HG02885 (cell line): ENCODE results near the gene ZNF764.
"Not testable (repeated sequence)": the region's sequence is repeated elsewhere in the genome, so short reads cannot be mapped to it uniquely, and the experiment has no call there.

Source experiments
- ATAC-seq: cut with Tn5 transposase; IDR thresholded peaks from one replicate; pipeline ENCODE4 v1.9.1; 2021; ENCODE audit warnings: mild to moderate bottlenecking; ENCODE audit not compliant: unreplicated experiment, poor library complexity

The ZNF764 gene

DNA sequence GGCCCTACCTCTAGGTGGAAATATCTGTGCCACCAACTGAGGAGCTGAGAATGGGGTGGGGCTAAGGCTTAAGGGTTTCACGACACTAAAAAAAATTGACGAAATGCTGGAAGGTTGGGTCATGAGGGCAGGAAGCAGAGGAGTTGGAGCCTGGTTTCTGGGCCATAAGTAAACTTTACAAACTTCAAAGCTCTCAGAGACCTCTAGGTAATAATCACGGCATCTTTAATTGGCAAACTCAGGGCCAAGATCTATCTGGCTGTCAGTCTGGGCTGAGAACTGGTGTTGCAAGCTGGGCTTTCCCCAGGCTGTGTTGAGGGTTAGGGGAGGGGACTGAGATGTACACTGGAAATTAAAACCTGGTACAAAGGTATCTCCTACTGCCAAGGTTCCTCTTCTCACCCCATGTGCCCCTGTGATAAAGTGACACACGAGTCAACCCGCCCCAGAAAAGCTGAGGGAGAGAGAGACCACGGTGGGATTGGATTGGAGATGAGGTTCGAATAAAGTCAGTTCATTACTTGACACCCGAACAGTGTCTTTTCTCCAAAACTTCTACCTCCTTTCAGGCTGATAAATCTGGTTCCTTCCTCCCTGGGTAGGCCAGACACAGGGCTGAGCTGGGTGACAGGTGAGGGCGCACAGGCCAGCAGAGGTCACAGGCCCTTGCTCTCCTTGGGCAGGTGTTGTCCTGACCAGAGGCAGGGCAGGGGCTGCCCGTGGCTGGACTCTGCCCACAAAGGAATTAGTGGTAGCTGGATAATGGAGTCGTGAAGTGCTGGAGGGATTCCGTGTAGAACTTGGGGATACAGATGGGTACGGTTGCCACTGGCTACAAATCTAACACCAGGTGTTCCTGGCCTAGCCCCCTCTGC, 27.8 kb downstream of the ZNF764 start:
- ATAC-seq = no peak

DNA sequence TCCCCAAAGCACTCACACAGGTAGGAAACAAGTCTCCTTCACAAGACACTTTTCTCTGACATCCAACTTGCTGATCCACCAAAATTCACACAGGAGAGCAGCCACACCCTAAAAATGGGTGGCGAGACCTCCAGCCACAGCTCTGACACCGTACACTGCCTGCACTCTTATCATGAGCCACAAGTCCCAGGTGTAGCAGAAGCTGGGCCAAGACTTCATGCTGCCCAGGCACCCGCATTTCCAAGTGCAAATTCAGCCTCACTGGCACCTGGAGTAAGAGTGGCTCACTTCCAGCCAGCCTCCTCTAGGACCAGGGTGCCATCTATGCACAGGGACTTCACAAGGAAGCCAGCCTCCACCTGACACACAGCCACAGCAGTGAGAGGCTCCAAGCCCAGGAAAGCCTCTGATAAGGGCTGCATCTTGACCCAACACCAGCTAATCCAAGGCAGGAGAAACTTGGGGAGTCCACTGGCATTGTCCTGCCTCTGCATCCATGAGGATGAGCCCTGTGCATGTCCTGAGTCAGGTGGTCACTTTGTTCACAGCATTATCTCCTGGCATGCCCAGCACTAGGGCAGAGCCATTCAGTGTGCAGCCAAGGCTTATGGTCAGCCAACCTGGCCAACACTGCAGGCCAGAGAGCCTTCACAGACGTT, 29.2 kb downstream of the ZNF764 start:
- ATAC-seq = no peak

DNA sequence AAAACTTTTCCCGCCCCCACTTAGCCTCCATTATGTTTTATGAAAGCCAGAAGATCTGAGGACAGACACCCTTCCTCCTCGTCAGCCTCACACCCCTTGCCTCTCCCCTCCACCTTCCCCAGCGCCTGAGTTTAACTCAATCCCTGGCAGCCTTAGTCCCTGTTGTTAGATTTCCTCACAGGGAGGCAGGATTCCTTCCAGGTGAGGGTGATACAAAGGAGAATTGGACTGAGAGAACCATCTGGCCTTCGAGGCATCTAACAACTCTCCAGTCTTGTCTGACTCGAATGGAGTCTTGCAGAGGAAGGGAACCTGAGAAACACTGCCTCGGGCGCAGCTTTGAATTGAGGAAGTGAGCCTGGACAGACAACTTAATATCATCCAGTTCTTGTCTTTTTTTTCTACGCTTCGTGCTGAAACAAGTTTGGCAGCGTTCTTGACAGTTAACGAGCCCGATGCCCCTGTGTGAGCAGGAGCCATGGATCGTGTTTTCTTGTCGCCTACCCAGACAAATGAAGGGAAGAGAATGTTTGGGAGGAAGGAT, 30.5 kb downstream of the ZNF764 start:
- ATAC-seq = no peak

DNA sequence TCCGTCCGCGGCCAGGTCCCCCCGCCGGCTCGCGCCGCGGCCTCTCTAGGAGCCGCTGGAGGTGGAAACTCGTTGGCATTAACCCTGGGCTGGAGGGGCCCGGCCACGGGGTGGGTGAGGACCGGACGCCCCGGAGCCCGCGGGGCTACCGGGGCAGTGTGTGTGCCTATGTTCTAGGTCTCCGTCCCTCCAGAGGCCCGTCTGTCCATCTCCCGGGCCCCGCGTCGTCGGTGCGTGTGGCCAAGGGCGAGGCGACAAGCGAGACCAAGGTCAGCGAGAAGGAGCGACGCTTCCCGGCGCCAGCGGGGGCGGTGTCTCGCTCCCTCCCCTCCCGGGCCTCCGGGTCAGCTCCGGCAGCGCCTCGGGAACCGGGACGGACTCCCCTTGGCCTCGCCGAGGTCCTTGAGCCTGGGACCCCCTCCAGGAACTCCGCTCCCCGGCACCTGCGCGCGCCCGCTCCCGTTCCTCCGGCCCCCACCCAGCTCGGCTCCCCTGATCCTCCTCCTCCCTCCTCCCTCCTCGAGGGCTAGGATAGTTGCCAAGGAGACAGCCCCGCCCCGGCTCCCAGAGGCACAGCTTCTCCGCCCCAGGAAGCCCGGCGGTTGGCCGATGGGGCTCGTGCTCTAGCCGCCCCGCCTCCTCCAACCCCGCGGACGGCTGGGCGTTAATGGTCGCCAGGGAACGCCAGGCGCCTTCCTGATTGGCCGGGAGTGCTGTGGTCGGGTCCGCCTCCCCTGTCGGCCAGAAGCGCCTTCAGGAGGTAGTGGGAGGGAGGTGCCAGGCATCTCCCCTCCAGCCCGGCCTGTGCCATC, 31.1 kb downstream of the ZNF764 start:
- ATAC-seq = peak; percentile 82

DNA sequence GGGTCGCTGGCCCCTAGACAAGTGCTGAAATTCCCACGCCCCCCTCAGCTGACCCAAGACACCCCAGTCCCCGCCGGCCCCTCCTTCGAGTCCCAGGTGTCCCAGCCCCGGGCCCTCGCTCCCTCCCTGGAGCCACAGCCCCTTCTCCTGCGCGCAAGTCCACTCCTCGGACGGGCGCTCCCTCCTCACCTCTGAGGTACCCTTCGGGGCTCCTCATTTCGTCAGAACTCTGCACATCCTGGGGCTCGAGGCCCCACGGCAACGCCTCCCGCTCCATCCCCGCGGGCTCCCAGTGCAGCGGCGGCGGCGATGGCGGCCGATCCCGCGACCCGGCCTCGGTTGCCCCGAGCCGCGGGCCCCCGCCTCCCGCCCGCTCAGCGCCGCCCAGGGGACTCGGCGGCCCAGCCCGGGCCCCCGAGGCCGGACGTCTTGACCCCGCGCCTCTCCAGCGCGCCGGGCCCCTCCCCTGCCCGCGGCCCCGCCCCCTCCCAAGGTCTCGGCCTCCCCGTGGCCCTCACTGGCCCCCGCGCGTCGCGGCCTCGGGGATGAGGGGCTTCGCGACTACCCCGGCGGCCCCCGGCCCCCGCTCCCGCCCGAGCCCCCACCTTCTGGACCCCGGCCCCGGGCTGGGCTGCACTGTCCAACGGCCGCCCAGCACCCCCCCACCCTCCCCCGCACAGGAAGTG, 31.9 kb downstream of the ZNF764 start, which contains the start of gene ZNF768:
Gene ZNF768, minus strand, starts transcription at position 430 of the 686 bp plus-strand sequence. Its CDS starts 153 bp downstream, at position 277.
- peak; percentile 30 for ATAC-seq

DNA sequence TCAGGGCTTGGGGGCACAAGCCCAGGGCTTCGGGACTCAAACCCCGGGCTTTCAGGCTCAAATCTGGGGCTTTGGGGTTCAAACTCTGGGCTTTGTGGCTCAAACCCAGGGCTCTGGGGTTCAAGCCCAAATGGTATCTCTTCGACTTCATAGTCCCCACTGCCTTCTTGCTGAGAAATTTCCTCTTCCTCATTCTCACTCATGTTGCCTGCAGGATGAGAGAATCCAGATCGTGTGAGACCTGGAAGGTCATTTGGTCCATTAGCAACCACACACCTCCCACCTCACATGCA, 32.4 kb downstream of the ZNF764 start:
- no peak for ATAC-seq

DNA sequence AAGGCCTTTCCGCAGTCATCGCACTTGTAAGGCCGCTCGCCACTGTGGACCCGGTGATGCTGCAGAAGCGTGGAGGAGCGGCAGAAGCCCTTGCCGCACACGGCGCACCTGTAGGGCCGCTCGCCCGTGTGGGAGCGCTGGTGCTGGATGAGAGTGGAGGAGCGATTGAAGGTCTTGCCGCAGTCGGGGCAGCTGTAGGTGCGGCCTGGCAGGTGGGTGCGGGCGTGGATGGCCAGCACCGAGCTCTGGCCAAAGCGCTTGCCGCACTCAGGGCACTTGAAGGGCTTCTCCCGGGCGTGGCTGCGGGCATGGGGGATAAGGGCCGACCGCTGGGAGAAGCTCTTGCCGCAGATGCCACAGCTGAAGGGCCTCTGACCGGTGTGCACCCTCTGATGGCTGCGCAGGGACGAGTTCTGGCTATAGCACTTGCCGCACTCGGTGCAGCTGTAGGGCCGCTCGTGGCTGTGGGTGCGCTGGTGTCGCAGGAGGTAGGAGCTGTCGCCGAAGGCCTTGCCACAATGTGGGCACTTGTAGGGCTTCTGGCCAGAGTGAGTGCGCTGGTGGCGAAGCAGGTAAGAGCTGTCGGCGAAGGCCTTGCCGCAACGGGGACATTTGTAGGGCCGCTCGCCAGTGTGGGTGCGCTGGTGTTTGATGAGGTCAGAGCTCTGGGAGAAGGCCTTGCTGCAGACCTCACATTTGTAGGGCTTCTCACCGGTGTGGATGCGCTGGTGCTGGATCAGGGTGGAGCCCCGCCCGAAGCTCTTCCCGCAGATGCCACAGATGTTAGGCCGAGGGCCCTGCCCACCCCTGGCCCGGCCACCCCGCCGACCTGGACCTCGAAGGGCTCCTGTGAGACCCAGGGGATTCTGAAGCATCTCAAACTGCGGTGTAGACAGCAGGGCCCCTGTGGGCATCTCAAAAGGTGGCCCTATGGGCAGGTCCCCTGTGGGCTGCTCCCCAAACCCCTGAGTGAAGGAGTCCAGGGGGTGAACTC, 33.3 kb downstream of the ZNF764 start:
- ATAC-seq = no peak

DNA sequence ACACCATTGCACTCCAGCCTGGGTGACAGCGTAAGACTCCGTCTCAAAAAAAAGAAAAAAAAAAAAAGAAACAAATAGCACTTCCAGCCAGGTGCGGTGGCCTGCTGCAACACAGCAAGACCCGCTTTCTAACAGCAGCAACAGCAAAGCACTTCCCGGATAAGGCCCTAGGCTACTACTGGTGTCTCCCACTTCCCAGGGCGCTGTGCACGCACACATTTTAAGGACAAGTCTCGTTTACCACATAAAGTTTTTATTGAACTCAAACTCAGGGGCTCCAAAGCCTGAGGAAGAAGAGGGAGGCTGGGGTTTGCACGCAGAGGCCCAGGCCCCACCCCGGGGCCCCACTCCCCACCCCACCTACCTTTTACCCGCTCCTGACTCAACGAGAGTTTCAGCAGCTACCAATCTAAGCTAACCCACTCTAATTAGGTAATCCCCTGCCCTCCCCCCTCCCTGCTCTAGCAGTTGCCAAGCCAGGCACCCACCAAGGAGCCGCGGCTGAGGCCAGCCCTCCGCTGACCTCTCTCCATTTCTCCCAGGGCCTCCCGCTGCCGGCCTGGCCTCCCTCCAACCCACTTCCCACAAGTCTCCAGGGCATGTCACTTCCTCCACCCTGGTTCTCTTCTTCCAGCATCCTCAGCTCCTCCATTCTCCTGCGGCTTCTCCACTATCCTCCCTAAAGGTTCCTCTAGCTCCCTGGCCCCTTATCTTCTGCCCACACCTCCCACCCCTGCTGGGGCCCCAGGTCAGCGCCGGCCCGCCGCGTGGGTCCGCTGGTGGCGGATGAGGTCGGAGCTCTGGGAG, 34.2 kb downstream of the ZNF764 start:
- no peak for ATAC-seq

DNA sequence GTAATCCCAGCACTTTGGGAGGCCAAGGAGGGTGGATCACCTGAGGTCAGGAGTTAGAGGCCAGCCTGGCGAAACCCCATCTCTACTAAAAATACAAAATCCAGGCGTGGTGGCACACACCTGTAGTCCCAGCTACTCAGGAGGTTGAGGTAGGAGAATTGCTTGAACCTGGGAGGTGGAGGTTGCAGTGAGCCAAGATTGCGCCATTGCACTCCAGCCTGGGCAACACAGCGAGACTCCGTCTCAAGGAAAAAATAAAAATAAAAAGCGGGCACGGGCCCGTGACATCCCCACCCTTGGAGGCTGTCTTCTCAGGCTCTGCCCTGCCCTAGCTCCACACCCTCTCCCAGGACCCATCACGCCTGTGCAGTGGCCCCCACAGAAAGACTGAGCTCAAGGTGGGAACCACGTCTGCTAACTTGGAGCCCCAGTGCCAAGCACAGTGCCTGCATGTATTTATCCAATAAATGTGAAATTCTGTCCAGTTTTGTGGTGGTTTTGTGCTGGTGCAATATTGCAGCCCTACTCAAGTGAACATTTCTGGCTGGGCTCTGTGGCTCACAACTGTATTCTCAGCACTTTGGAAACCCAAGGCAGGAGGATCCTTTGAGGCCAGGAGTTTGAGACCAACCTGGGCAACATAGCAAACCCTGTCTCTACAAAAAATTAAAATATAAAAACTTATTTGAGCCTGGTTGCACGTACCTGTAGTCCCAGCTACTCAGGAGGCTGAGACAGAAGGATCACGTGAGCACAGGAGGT, 35.3 kb downstream of the ZNF764 start:
- not testable (repeated sequence) for ATAC-seq

DNA sequence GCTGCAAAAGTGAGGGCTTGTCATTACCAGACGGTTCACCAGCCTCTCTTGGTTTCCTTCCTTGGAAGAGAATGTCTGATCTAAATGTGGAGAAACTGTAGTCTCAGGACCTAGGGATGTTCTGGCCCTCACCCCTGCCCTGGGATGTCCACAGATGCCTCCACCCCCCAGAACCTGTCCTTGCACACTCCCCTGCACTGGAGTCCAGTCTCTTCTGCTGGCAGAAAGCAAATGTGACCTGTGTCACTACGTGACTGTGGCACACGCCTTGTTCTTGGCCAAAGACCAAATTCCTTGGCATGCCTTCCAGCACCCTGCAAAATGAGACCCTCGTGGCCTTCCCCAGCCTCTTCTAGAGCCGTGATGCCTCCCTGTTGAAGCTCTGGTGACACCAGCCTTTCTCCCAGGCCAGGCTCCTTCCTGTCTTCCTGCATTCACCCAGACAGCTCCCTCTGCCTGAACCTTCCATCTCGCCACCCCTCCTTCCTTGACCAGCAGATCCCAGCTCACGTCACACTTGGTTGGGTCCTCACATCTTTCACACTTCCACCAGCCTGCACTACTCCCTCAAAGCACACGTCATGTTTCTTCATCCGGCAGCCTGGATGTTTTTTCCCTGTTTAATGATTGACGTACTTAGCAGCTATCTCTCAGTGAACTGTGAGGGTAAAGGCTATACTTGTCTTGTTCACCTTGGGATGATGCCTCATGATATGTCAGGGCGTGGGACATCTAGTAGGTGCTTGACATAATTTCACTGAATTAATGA, 36.1 kb downstream of the ZNF764 start:
- ATAC-seq = no peak

DNA sequence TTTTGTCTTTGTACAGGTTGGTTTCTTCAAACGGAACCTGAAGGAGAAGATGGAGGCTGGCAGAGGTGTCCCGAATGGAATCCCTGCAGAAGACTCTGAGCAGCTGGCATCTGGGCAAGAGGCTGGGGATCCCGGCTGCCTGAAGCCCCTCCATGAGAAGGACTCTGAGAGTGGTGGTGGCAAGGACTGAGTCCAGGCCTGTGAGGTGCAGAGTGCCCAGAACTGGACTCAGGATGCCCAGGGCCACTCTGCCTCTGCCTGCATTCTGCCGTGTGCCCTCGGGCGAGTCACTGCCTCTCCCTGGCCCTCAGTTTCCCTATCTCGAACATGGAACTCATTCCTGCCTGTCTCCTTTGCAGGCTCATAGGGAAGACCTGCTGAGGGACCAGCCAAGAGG, 36.7 kb downstream of the ZNF764 start:
- no peak for ATAC-seq

DNA sequence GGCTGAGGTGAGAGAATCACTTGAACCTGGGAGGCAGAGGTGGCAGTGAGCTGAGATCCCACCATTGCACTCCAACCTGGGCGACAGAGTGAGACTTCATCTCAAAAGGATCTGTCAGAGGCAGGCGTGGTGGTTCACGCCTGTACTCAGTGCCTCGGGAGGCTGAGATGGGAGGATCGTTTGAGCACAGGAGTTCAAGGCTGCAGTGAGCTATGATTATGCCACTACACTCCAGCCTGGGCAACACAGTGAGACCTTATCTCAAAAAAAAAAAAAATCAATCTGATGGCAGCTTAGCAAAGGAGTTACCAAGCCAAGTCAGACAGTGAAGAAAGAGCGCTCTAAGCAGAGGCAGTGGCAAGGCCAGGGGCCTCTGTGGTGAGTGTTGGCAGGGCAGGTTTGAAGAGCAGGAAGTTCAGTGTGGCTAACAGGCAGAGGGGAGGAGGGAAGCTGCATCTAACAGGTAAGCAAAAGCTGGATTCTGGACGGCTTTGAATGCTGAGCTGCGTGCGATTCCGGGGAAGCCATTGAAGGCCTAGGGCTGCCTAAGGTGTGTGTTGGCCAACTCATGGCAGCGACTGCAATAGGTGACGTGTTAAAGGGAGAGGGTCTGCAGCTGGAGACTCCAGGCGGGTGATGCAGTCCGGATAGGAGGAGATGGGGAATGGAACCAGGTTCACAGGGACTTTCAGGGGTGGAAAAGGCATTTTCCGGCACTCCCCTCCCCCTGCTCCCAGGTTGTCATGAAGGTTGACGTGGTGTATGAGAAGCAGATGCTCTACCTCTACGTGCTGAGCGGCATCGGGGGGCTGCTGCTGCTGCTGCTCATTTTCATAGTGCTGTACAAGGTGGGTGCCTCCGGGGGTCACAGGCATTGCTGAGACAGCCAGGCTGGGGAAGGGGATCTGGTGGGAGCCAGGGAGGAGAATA, 38.8 kb downstream of the ZNF764 start:
- ATAC-seq = no peak

DNA sequence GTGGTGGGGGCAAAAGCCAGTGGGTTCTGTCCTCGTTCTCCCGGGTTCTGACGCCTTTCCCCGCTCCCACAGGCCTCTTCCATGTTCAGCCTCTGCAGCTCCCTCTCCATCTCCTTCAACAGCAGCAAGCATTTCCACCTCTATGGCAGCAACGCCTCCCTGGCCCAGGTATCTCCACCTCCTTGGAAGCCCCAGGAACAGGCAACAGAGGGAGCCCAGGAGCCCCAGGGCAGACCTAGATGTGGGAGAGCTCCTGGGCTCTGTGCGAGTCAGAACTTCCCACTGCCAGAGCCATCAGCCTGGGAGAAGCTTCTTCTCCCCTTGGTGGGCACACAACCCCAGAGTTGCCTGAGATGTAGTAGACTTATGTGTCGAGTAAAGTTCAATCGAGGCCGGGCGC, 39.6 kb downstream of the ZNF764 start:
- ATAC-seq = no peak

DNA sequence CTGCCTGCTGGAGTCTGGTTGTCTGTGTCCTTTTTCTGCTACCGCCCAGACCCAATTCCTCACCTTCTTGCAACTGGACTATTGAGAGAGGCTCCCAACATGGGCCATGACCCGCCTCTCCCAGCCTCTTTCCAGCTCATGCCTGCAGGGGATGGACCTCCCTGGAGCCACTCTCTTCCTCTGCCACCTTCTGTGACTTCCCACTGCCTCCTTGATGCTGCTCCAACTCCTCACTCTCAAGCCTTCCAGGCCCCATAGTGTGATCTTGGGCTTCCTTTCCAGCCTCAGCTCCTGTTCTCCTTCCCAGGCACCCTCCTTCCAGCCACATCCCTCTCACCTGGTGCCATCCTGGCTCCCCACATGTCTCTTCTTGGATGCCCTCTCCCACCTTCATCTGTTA, 42.9 kb downstream of the ZNF764 start:
- no peak for ATAC-seq

DNA sequence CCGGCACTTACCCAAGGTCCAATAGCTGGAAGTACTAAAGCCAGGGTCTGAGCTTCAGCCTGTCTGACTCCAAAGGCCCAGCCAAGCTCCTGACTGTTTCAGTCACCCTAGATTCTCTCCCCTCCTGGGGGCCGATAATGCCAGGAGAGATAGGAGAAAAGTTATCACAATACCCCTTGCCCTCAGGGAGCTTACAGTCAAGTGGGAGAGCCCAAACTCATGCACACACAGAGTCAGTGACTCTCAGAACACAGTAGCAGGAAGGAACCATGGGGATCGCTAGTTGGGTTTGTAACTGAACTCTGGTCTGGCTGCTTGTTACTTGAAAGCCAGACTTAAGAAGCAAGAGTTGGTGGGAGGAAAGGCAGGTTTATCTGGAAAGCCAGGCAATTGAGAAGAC, 46.7 kb downstream of the ZNF764 start:
- no peak for ATAC-seq
